GM19351 (cell line): ENCODE data around the gene KIAA0040.

Experiments used
- ATAC-seq: cut with Tn5 transposase; IDR thresholded peaks from one replicate; pipeline ENCODE4 v1.9.1; 2021; ENCODE audit warnings: mild to moderate bottlenecking, moderate library complexity; ENCODE audit not compliant: unreplicated experiment

KIAA0040 gene

DNA sequence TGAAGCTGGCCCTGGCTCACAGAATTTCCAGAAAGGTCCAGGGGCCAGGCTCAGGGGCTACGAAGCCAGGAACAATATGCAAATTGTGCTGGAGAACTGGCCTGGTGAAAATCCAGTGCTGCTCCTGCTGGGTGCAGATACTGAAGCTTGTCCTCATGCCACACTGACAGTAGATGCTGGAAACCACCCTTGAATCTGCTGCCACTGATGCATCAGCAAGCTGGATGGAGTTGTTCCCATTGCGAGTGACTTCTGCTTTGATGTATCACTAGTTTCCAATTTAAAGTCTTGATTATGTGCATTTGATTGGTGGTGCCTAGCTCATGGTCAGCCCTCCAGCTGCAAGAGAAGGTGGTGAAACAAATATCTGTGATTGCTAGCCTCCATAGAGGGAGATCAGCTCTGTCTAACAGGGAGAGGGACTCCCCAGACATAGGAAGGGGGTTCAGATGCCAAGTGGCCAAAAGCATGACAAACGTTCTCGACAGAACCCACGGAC, 11.0 kb upstream of the KIAA0040 start:
- no peak for ATAC-seq

DNA sequence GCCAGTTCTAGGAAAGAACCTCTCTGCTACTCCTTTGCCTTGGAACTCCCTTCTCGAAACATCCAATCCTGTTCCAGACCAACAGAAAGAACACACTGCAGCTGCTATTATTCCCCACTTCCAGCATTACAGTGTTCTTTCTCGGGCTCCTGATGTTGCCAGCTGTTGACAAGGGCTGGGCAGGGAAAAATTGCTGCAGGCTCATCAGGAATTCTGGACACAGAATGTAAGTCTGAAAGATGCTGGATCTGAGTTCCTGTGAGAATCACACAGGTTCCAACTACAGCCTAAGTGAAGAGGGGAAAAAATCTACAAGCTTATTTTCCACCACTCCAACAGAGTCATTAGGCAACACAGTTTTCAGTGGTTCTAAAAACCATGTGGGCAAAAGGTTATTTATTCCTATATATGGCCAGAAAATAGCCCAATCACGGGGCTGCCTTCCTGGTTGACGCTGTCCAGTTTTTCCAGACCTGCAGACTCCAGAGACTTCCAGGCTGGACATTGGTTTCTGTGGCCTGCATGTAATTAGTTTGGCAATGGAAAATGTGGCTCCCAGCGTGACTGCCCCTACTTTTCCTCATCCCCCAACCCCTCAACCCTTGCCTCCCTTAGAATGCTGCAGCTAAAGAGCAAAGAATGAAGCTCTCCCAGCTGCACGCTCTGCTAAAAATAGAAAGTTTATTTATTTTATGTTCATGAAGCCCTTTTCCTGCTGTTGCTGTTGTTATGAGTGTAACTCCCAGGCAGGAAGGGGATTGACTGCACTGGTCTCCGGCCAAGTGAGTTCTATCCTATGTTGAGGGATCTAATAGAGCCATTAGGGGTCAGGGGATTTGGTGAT, 8.3 kb upstream of the KIAA0040 start:
- ATAC-seq: no peak

DNA sequence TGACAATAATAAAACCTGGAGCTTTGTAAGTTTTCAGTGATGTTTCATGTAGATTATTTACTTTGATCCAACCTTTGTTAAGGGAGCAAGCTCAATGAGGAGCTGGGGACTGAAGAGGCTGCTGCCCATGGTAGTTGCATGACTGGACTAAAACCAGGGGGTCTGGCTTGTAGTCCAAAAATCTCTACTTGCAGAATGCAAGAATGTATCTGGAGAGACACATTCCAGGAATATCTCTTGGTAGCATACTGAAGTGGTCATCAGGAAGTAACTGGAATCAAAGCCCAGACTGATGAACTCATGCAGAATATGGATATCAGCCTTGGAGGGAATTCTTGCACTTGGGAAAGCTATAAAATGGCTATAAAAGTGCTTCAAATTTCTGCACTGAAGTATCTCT, 5.8 kb upstream of the KIAA0040 start:
- no peak for ATAC-seq

DNA sequence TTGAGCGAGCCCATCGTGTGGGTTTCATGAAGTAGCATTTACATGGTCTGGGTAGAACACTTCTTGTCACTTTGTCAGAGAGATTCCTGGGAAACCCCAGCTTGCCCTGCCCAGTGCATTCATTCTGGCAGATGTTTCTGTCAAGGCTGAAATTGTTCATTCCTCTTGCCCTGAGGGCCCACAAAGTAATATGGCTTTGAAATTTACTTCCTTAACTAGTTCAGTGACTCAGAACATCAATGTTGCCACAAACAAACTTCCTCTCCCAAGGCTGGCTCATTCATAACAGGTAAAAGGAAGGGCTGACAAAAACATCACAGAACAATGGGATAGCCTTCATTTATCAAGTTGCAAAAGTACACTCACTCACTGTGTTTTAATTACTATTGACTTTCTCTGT, 5.0 kb upstream of the KIAA0040 start:
- no peak for ATAC-seq

DNA sequence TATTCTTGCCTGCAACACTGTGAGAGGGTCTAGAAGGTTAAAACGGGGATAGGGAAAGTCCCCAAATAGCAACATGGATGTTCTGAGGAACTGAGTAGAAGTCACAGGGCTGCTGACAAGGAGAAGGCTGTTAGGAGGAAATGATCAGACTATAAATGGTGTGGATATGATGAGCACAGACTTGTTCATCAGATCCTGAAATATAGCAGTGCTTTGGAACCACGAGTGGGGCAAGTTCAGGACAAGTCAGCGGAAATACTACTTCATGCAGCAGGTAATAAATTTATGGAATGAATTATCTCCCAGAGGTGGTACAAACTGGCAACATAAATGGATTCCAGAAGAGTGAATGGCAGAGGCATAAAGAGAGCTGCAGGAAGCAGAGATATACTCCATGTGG, 3.2 kb upstream of the KIAA0040 start:
- ATAC-seq: no peak

DNA sequence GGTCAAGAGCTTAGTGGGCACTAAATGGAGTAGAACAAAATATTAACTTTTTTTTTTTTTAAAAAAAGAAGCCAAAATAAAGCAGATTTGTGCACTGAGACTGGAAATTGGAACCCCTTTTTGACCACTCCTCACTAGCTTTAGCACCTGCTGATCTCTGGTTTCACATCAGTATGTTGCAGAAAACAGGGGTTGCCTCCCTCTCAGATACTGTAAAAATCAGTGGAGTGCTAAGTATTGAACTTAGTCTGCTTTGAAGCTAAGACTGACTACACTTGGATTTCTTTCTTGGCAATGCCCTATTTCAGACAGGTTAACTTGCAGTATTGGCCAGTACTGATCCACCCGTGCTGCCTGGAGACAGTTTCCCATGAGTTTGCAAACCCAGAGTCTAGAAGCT, 2.7 kb upstream of the KIAA0040 start:
- ATAC-seq: peak; percentile 24

DNA sequence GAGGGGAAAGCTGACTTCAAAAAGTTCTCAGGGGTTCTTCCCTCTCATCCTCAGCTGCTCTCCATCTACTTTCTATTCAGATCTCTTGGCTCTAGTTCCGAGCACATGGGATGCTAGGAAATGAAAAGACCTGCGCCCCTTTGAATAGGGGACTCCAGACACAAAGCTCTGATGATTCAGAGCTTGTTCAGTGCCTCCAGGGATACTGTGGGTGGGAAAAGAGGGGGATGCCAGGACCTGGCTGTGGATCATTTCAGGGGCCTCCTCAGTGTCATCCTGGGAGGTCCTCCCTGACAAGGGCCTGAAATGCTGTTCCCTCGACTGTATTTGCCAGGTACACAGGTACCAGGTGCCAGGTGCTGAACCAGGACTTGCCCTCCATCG, 943 bp upstream of the KIAA0040 start:
- ATAC-seq: no peak

DNA sequence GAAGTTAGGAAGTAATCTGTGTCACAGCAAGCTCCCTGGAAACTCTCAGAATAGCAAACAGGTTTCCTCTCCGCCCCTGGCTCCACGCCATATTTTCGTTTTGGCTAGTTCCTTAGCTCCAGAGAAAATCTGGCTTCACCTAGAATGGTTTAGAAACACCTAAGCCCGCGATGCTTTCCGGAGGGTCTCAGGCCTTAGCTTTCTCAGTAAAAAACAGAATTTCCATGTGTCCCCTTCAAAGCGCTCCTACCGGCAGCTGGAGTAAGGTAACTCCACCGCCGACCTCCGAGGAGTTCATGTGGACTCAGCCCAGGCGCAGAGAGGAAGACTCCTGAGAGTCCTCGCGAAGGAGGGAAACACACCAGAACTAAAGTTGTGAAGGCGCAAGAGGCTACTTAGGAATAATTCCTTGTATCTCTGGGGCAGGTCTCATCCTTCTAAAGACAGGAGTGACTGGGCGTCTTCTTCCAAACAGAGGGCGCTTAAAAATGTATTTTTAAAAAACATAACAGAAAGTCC, 406 bp downstream of the KIAA0040 start:
- ATAC-seq: no peak

DNA sequence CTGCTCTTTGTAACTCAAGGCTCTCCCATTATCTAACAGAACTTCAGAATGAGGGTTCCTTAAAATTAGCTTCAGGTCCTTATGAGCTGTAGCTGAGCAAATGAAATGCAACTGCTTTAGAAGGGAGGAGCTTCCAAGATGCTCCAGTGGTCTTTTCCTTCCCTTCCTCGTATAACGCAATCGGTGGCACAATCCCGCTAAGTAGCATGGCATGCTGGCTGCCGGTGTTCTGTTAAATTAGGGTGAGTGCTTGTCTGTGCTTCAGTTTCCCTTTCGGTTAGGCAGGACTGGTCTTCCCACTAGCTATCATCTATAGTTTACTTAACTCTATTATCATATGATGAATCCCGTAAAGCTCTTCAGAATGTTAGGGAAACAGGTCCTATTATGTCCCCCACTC, 917 bp downstream of the KIAA0040 start:
- no peak for ATAC-seq

DNA sequence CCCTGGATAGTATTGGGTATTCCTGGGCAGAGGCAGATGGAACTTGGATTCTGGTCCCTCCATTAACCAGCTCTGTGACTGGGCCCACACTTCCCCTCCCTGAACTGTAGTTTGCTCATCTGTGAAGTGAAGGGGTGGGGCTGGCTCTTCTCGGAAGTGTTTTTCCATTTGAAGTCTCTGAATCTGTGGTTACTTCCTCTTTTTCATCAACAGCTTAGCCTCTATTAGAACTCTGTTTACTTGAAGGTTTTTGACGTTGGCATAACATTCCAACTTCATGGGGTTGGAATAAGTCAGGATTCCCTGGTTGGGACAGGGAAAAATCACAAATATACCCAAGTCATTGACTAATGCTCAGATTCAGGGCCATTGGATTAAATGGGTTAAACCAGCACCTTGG, 3.6 kb downstream of the KIAA0040 start:
- peak; percentile 73 for ATAC-seq

DNA sequence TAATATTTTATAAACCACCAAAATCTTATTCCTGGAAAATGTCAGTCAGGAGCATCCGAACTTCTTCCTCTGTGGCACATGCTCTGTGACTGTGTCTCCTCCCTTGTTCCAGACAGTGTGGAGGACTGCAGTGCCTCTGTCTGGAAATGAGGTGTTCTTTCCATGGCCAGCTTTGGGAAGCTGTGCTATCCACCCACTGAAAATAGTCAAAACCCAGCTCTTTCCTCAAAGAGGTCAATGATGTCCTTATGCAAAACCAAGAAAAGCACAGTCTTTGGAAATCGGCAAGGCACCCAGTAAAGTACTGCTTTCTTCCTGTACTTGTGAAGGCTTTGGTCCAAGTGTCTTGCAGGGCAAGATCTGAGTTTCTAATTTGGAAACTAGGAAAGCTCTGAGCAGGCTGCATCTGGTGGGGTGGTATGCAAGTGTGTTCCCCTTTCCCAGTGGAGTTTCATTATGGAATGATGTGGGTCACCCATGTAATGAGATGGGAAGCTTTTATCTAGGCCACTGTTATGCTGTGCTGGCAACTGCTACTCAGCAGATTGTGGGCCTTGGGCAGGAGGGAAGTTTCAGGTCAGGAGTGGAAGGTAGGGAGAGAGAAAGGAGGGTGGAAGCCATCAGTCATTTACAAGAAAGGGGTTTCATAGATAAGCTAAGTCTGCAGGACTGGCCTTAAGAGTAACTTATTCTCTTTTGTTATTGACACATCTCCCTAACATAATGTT, 6.0 kb downstream of the KIAA0040 start:
- ATAC-seq: no peak

DNA sequence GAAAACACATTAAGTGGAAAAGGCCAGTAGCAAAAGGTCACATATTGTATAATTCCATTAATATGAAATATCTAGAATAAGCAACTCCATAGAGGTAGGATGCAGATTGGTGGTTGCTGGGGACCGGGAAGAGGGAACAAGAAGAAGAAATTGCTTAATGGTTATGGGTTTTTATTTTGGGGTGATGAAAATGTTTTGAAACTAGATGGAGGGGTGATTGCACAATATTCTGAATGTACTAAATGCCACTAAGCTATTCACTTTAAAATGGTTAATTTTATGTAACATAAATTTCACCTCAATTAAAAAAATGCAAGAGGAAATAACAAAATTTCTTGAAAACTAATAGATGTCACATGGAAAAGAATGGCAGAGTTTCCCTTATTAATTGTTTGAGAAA, 6.7 kb downstream of the KIAA0040 start:
- ATAC-seq: no peak

DNA sequence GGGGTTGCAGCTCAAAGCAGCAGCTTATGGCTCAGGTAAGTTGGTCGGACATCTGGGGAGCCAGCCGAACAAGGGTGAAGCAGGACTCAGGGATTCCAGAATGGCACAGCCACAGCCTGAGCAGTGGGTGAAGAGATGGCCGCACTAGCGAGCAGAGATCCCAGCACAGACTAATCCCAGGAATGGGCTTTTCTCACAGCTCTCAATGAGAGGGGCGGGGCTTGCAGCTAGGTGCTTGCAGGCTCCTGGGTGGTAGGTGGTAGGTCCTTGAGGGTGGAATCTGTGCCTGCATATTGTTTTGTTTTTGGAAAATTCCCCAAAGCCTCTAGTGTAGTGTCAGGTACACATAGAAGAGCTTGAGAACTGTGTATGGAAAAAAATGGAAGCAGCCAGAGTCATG, 9.0 kb downstream of the KIAA0040 start:
- ATAC-seq: no peak

DNA sequence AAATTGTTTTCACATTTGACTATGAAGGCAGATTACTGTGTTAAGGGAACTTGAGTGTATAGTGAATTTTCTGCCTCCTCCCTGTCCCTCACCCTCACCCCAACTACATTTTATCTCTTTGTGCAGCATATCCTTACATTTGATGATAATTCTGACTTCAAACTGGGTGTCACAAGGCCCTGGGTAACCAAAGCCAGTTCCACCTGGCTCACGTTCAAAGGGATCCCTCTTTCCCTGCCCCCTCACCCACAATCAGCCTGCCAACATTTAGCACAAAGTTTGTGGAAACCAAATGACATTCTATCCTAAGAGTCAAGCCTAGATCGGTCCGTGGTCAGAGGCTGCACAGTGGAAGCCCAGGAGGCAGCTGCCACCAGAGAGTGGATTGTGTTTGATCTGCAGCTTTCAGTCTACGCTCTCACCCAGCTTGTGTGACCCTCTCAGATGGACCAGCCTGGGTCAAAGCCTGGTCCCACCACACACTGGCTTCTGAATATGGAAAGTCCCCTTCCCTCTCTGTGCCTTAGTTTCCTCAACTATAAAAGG, 10.3 kb downstream of the KIAA0040 start:
- no peak for ATAC-seq

DNA sequence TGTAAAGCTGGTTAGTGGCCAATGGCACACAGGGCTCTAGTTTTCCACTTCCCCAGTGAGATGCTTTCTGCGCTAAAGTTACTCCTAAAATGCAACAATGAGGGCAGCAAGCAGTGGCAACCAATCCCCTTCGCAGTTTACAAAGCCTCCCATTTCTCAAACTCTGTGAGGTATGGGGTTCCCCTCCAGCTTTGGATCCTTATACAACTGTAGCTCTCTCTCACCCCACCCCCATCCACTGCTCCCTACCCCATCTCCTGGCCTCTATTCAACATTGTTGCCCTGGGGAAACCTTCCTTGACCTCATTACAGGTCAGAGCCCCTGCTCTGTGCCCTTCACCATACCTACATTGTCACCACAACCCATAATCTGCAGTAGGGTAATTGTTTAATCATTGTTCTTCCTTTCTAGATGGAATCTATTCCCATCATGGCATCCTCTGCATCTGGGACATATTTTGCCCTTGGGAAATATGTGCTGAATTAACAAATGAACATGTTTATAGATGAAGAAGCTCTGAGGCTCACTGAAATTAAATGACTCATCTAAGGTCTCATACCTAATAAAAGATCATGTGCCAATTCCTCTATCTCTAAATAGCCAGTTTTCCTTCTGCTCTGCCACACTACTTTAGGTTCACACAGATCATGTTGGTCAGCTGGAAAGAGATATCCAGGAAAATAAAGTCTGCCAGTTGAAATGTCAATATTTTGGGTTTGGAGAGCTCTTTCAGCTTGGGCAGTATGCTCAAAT, 12.6 kb downstream of the KIAA0040 start:
- ATAC-seq: no peak

DNA sequence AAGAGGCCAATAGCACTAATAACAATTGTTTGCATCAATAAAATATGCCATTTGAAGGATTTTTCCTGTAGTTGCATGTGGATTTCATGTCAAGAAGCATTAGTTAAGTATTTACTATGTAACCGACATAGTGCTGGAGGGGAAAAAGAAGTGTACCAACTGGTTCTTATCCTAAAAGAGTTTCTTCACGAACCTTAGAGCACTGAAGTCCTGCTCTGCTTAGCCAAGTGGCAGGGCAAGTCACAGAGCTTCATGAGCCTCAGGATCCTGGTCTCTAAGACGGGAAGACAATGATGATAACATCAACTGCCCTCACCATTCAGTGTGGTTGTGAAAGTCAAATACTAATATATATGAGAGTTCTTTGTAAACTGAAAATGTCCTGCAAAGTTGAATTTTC, 14.1 kb downstream of the KIAA0040 start:
- no peak for ATAC-seq

DNA sequence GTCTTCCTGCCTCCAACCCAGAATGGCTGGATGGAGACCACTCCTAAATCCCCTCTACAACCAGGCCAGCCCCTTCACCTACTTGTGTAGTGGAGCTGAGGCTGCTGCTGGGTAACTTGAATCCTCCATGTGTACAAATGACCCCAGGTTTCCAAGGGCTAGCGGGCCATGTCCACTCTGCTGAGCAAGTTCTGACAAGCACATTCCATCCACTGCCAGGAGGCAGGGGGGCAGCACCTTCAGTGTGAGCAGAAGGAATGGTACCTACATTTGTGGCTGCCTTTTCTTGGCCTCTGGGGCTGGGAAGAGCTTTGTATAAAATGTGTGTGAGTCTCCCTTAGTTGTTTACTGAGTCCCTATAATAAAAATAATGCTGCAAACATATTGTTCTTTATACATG, 14.5 kb downstream of the KIAA0040 start:
- no peak for ATAC-seq

DNA sequence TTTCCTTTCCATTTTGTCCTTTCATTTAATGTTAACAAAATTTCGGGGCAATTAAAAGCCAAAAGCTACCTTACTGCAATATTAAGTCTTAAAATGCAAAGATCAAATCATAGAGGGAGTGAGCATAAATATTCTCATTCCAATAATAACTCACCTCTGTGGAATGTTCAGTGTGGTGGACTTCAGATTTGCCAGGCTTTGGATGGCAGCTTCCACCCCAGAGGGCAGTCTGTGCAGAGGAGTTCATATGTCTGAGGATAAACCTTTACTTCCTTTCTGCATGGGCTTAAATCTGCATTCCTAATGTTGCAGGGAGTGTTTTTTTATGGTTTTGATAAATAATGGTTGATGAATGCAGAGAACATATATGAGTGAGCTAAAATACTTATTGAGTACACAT, 16.3 kb downstream of the KIAA0040 start:
- no peak for ATAC-seq

DNA sequence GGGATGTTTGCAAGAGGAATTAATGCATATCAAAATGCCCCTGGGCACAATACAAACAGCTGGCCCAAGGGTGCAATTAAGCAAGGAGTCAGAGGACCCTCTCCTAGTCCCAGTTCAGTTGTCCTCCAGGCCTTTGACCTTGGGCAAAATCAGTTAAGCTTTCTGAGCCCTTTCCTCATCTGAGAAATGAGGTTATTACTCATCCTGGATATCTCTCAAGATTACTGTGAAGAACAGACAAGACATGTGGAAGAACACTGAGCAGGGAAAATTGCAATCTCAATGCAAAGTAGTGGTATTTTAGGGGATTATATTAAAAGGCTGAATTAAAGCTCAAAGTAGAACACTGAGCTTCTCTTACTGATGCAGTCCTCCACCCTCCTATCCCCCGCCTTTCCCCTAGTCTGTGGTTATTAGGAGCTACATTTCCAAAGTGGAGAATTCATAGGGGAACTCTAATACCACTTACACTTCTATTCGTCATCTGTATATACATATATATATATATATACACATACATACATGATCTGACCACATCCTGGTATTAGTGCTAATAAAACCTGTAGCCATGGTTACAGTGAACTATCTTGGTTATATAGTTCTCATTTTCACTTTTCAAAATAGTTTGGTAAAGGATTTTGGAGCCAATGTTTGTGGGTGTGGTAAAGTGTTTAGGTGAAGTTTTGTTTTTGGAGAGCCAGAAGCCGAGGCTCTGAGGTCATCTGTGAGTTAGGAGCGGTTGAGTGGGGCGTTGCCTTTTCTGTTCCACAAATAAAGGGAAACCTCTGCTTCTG, 18.1 kb downstream of the KIAA0040 start:
- peak; percentile 92 for ATAC-seq

DNA sequence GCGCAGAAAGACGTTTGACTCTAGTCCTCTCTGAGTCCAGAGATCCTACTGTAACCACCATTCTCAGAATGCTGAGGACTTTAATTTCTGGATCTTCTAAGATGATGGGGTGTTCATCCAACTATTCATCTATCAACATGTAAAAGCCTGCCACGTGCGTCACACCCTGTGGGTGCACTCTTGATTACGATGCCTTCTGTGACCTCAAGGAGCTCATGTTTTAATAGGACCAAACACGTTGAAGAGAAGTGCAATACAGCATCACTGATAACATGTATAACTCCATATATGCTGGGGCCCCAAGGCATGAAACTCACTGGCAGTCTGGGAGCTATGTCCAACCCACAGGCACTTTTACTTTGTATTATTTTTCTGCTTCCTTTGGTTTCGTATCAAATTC, 19.0 kb downstream of the KIAA0040 start:
- ATAC-seq: no peak
